ENCODE results near the gene BRSK2. TPM values are rescaled to one million over a fixed set of nuclear protein-coding genes. Genes with fewer than 3 reads are reported as not detected.
"Not testable (repeated sequence)": the region's sequence is repeated elsewhere in the genome, so short reads cannot be mapped to it uniquely, and the experiment has no call there.

Gene BRSK2
- polyA plus RNA-seq, 3 donors = 0.67 to 50.2 (median 0.82) TPM

DNA sequence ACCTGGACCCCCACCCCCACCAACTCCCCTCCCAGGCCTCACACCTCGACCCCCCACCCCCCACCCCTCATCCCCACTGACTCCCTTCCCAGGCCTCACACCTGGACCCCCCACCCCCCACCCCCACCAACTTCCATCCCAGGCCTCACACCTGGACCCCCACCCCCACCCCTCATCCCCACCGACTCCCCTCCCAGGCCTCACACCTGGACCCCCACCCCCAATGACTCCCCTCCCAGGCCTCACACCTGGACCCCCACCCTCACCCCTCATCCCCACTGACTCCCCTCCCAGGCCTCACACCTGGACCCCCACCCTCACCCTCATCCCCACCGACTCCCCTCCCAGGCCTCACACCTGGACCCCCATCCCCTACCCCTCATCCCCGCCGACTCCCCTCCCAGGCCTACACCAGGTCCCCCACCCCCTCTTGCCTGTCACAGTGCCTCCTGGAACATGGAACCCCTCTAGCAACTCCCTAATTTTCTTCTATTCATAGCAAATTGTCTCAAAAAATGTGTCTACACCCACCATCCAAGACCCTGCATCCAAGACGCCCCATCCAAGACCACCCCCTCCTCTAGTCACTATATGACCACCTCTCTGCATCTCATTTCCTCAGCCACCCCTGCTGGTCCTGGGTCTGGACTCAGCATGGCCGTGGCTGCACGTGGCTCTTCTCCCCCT, 36.9 kb upstream of the BRSK2 start:
- no peak overlapping the region for H3K27ac ChIP-seq (ENCODE audit: low read depth, low read length)
- 70 to 86% (median 74%) methylated on average over 8 of the region's 8 CpGs for WGBS, 3 donors

GRCh38 chr11:1353383-1354124, 36.2 kb upstream of the BRSK2 start:
- WGBS, 3 donors = 79 to 85% (median 85%) methylated on average over 32 of the region's 32 CpGs
- H3K27ac ChIP-seq (ENCODE audit: low read depth, low read length) = no peak overlapping the region

GRCh38 chr11:1354125-1354938, 35.4 kb upstream of the BRSK2 start:
- WGBS, 3 donors = 75 to 77% (median 77%) methylated on average over 32 of the region's 32 CpGs
- H3K27ac ChIP-seq (ENCODE audit: low read depth, low read length) = no peak overlapping the region

GRCh38 chr11:1356007-1356435, 33.7 kb upstream of the BRSK2 start:
- WGBS, 3 donors = 23 to 58% (median 58%) methylated on average over 14 of the region's 14 CpGs
- H3K27ac ChIP-seq (ENCODE audit: low read depth, low read length) = no peak overlapping the region

- no peak overlapping the region for H3K27ac ChIP-seq (ENCODE audit: low read depth, low read length)
- 77 to 92% (median 87%) methylated on average over 13 of the region's 13 CpGs for WGBS, 3 donors
Observed at GRCh38 chr11:1356478-1356960, 33.2 kb upstream of the BRSK2 start.

GRCh38 chr11:1358286-1358685, 31.4 kb upstream of the BRSK2 start:
- H3K27ac ChIP-seq (ENCODE audit: low read depth, low read length) = no peak overlapping the region
- WGBS, 3 donors = 32 to 80% (median 53%) methylated on average over 13 to 16 of the region's 16 CpGs

DNA sequence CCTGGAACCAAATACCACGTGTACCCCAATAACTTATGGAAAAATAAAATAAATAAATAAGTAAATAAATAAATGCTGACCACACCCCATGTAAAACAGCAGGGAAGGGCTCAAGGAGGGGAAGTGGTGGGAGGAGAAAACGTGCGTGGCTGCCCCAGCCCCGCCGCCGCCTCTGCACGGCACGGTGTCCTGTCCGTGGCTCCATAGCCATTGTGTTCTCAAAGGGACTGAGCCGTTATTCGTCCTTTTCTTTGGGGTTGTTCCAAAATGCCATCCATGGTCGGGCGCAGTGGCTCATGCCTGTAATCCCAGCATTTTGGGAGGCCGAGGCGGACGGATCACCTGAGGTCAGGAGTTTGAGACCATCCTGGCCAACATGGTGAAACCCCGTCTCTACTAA, 30.8 kb upstream of the BRSK2 start:
- not testable (repeated sequence) for H3K27ac ChIP-seq (ENCODE audit: low read depth, low read length)
- WGBS, 3 donors = 91 to 95% (median 92%) methylated on average over 16 to 17 of the region's 17 CpGs

DNA sequence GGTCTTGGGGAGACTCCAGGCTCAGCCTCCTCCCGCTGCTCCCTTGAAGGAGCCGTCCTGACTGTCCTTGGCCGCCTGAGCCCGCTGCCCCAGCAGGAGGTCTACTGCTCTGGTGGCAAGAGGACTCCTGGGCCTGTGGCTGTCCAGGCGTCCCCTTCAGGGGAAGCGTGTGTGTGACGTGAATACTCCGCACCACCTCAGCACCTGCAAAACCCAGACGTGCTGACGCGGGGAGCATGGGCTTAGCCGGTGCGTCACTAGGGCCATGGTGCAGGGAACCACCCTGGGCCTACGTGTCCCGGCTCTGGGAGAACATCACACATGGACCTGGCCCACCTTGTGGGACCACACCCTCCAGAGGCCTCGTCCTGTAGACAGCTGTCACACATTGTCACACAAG, 30.2 kb upstream of the BRSK2 start:
- no peak overlapping the region for H3K27ac ChIP-seq (ENCODE audit: low read depth, low read length)
- WGBS, 3 donors = 93 to 94% (median 93%) methylated on average over 16 of the region's 16 CpGs

- 86 to 87% (median 87%) methylated on average over 20 of the region's 20 CpGs for WGBS, 3 donors
Observed at GRCh38 chr11:1360181-1360834, 29.4 kb upstream of the BRSK2 start.

GRCh38 chr11:1360835-1361357, 28.8 kb upstream of the BRSK2 start:
- H3K27ac ChIP-seq (ENCODE audit: low read depth, low read length) = no peak overlapping the region
- 83 to 94% (median 87%) methylated on average over 16 of the region's 16 CpGs for WGBS, 3 donors

More at GRCh38 chr11:1360181-1360834, 29.4 kb upstream of the BRSK2 start:
- H3K27ac ChIP-seq (ENCODE audit: low read depth, low read length) = no peak overlapping the region

GRCh38 chr11:1361882-1362281, 27.9 kb upstream of the BRSK2 start:
- 73 to 82% (median 78%) methylated on average over 7 of the region's 7 CpGs for WGBS, 3 donors
- no peak overlapping the region for H3K27ac ChIP-seq (ENCODE audit: low read depth, low read length)

- WGBS, 3 donors = 76 to 86% (median 83%) methylated on average over 8 of the region's 8 CpGs
- H3K27ac ChIP-seq (ENCODE audit: low read depth, low read length) = no peak overlapping the region
Observed at GRCh38 chr11:1367721-1368120, 22.0 kb upstream of the BRSK2 start.

DNA sequence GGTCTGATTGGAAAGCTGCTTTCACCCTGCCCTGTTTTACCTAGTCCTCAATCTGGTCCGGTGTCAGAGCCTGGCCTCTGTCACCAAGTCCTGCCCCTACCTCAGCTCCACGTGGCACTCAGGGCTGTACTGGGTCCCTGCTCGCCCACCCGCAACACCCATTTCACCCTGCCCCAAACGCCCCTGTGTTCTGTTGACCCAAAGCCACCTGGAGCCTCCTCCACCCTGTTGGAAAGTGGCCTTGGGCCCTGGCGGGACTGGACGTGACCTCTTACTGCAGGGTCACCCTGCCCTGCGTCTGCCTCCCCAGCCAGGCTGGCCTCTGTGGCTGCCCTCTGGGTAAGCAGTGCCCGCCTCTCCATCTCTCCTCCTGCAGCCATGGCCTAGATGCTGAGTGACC, 21.5 kb upstream of the BRSK2 start:
- no peak overlapping the region for H3K27ac ChIP-seq (ENCODE audit: low read depth, low read length)
- 82 to 86% (median 85%) methylated on average over 9 of the region's 9 CpGs for WGBS, 3 donors

GRCh38 chr11:1368966-1369365, 20.8 kb upstream of the BRSK2 start:
- WGBS, 3 donors = 81 to 85% (median 82%) methylated on average over 16 of the region's 16 CpGs
- no peak overlapping the region for H3K27ac ChIP-seq (ENCODE audit: low read depth, low read length)

- no peak overlapping the region for H3K27ac ChIP-seq (ENCODE audit: low read depth, low read length)
- WGBS, 3 donors = 79 to 80% (median 79%) methylated on average over 18 of the region's 18 CpGs
Observed at GRCh38 chr11:1369371-1370005, 20.2 kb upstream of the BRSK2 start.

- 81 to 88% (median 86%) methylated on average over 36 to 38 of the region's 38 CpGs for WGBS, 3 donors
- no peak overlapping the region for H3K27ac ChIP-seq (ENCODE audit: low read depth, low read length)
Observed at GRCh38 chr11:1370186-1371025, 19.3 kb upstream of the BRSK2 start.

GRCh38 chr11:1371026-1371325, 18.8 kb upstream of the BRSK2 start:
- no peak overlapping the region for H3K27ac ChIP-seq (ENCODE audit: low read depth, low read length)
- WGBS, 3 donors = 92 to 93% (median 92%) methylated on average over 11 of the region's 11 CpGs
